SK-N-SH (cell line): ENCODE results near the gene ATP6V1G2. TPM values are rescaled to one million over a fixed set of nuclear protein-coding genes. Genes with fewer than 3 reads are reported as not detected.

Source experiments
- CTCF ChIA-PET: fragments of 300-600, 350-600 bp; formaldehyde crosslinking; extraction: SDS; loops from one replicate; lab custom pipeline; 2021; lab: Yijun Ruan, JAX
- POLR2A ChIA-PET: fragments of 350-600 bp; sonication (Branson Sonifier 250); formaldehyde crosslinking; extraction: SDS; loops from one replicate; lab custom pipeline; 2020; ENCODE audit warnings: antibody characterized with exemption, inconsistent platforms; lab: Yijun Ruan, JAX
- DNase-seq: peaks from one replicate; pipeline ENCODE4 v3.0.0; 2012
- H2AFZ ChIP-seq: fragments of 200-600 bp; sonication (generic); 2 replicates; pipeline ENCODE4 v1.8.1; 2016; ENCODE audit warnings: antibody characterized with exemption, mild to moderate bottlenecking, low read depth
- H3F3A ChIP-seq: fragments of 200-600 bp; sonication (generic); replicated peaks from 2 replicates; pipeline ENCODE3; 2016; ENCODE audit warnings: antibody characterized with exemption, mild to moderate bottlenecking; ENCODE audit not compliant: insufficient read depth
- H3K27ac ChIP-seq, 2 experiments: fragments of 200-500 bp in 1 of 2; fragments of 200-600 bp in 1 of 2; sonication (Bioruptor generic) in 1 of 2; sonication (generic), shearing (Covaris generic) in 1 of 2; 2 replicates each; pipeline versions ENCODE4 v1.5.1 to v1.6.1; 2014 to 2016; ENCODE audit warnings: low read depth in 2 of 2, inconsistent platforms in 1 of 2, low read length in 1 of 2, mild to moderate bottlenecking in 1 of 2, mixed read lengths in 1 of 2
- H3K27me3 ChIP-seq: fragments of 200-600 bp; sonication (generic), shearing (Covaris generic); 2 replicates; pipeline ENCODE4 v1.6.1; 2016; ENCODE audit warnings: mixed run types; ENCODE audit not compliant: insufficient read depth
- H3K36me3 ChIP-seq, 2 experiments: fragments of 200-500 bp in 1 of 2; fragments of 200-600 bp in 1 of 2; sonication (Bioruptor generic) in 1 of 2; sonication (generic) in 1 of 2; replicated peaks in 1 of 2; 2 replicates each; pipeline versions ENCODE3 to v1.5.1; 2014 to 2016; ENCODE audit warnings: low read length in 1 of 2, mild to moderate bottlenecking in 1 of 2; ENCODE audit not compliant: insufficient read depth in 2 of 2, control insufficient read depth in 1 of 2
- H3K4me1 ChIP-seq, 2 experiments: fragments of 200-500 bp in 1 of 2; fragments of 200-600 bp in 1 of 2; sonication (Bioruptor generic) in 1 of 2; sonication (generic), shearing (Covaris generic) in 1 of 2; 2 replicates each; pipeline versions ENCODE4 v1.5.1 to v1.6.1; 2014 to 2016; ENCODE audit warnings: low read depth in 1 of 2, low read length in 1 of 2, mixed run types in 1 of 2; ENCODE audit not compliant: insufficient read depth in 2 of 2, control insufficient read depth in 1 of 2
- H3K4me2 ChIP-seq: fragments of 200-600 bp; sonication (generic), shearing (Covaris generic); 2 replicates; pipeline ENCODE4 v1.6.1; 2017; ENCODE audit warnings: mixed run types
- H3K4me3 ChIP-seq, 2 experiments: fragments of 200-500 bp in 1 of 2; fragments of 200-600 bp in 1 of 2; sonication (Bioruptor generic) in 1 of 2; sonication (generic), shearing (Covaris generic) in 1 of 2; 2 replicates each; pipeline versions ENCODE4 v1.5.1 to v1.8.1; 2014 to 2016; ENCODE audit warnings: low read depth in 2 of 2, inconsistent platforms in 1 of 2, low read length in 1 of 2, mild to moderate bottlenecking in 1 of 2, mixed read lengths in 1 of 2, moderate library complexity in 1 of 2
- H3K79me2 ChIP-seq: fragments of 200-600 bp; sonication (generic); 2 replicates; pipeline ENCODE4 v1.8.1; 2017; ENCODE audit warnings: mild to moderate bottlenecking; ENCODE audit not compliant: insufficient read depth
- H3K9ac ChIP-seq: fragments of 200-600 bp; sonication (generic); 2 replicates; pipeline ENCODE4 v1.6.1; 2017; ENCODE audit warnings: mixed run types
- H3K9me2 ChIP-seq: fragments of 200-600 bp; sonication (generic); 2 replicates; pipeline ENCODE4 v1.6.1; 2017; ENCODE audit warnings: mixed run types
- H3K9me3 ChIP-seq: fragments of 200-600 bp; sonication (generic); 2 replicates; pipeline ENCODE4 v1.6.1; 2017; ENCODE audit warnings: mixed run types, mild to moderate bottlenecking, moderate library complexity
- H4K20me1 ChIP-seq: fragments of 200-600 bp; sonication (generic); 2 replicates; pipeline ENCODE4 v1.6.1; 2017; ENCODE audit warnings: mild to moderate bottlenecking, mixed run types; ENCODE audit not compliant: insufficient read depth
- CHD2 ChIP-seq: fragments of 150-350 bp; IDR thresholded peaks from 2 replicates; pipeline ENCODE4 v1.6.1; 2018; ENCODE audit warnings: low read length; ENCODE audit not compliant: partially characterized antibody
- ELF1 ChIP-seq: IDR thresholded peaks from 2 replicates; pipeline ENCODE4 v1.4.0; 2012
- EP300 ChIP-seq, 2 experiments: IDR thresholded peaks; 2 replicates each; pipeline versions ENCODE4 v1.4.0 to v1.6.1; 2012; ENCODE audit warnings: borderline replicate concordance in 1 of 2, low read depth in 1 of 2, low read length in 1 of 2
- EZH2phosphoT487 ChIP-seq: fragments of 200-600 bp; sonication (generic); IDR thresholded peaks from 2 replicates; pipeline ENCODE4 v1.6.1; 2017; ENCODE audit warnings: low read depth, mixed run types, mild to moderate bottlenecking, antibody characterized with exemption, moderate library complexity, borderline replicate concordance
- FOSL2 ChIP-seq: IDR thresholded peaks from 2 replicates; pipeline ENCODE4 v1.4.0; 2012; ENCODE audit warnings: low read depth, mild to moderate bottlenecking, moderate library complexity, borderline replicate concordance
- FOXM1 ChIP-seq: IDR thresholded peaks from 2 replicates; pipeline ENCODE4 v1.4.0; 2012; ENCODE audit warnings: low read depth, mild to moderate bottlenecking
- GABPA ChIP-seq: IDR thresholded peaks from 2 replicates; pipeline ENCODE4 v1.4.0; 2012; ENCODE audit warnings: low read depth, mild to moderate bottlenecking
- JUND ChIP-seq: IDR thresholded peaks from 2 replicates; pipeline ENCODE4 v1.4.0; 2012
- RCOR1 ChIP-seq: fragments of 150-350 bp; IDR thresholded peaks from 2 replicates; pipeline ENCODE4 v1.6.1; 2017; ENCODE audit warnings: antibody characterized with exemption, low read length
- RFX5 ChIP-seq: IDR thresholded peaks from 2 replicates; pipeline ENCODE4 v1.6.1; 2012; ENCODE audit warnings: mild to moderate bottlenecking, improper control_type of control experiment, low read length
- RXRA ChIP-seq: IDR thresholded peaks from 2 replicates; pipeline ENCODE4 v1.4.0; 2012; ENCODE audit warnings: low read depth, mild to moderate bottlenecking, borderline replicate concordance
- SIN3A ChIP-seq: IDR thresholded peaks from 2 replicates; pipeline ENCODE4 v1.6.1; 2012; ENCODE audit warnings: low read depth, mild to moderate bottlenecking, low read length, moderate library complexity, borderline replicate concordance
- SMC3 ChIP-seq: IDR thresholded peaks from 2 replicates; pipeline ENCODE4 v1.6.1; 2012; ENCODE audit warnings: low read depth, low read length, improper control_type of control experiment
- TAF1 ChIP-seq: IDR thresholded peaks from 2 replicates; pipeline ENCODE4 v1.6.1; 2012; ENCODE audit warnings: low read depth, mild to moderate bottlenecking, low read length, moderate library complexity, borderline replicate concordance
- TCF12 ChIP-seq: IDR thresholded peaks from 2 replicates; pipeline ENCODE4 v1.4.0; 2012
- TEAD4 ChIP-seq: IDR thresholded peaks from 2 replicates; pipeline ENCODE4 v1.4.0; 2012; ENCODE audit warnings: mild to moderate bottlenecking, borderline replicate concordance; ENCODE audit not compliant: insufficient read depth
- YY1 ChIP-seq: IDR thresholded peaks from 2 replicates; pipeline ENCODE4 v1.4.0; 2012; ENCODE audit warnings: low read depth, mild to moderate bottlenecking
- WGBS: methylation state at CpG from one replicate; pipeline ENCODE4 v1.1.6; 2017; ENCODE audit warnings: low lambda C conversion rate; 5-methylcytosine and 5-hydroxymethylcytosine counted together
- polyA plus RNA-seq, 3 experiments: library from polyadenylated mRNA; depleted of rRNA; stranded (reverse); fragments of >200 nt; gene quantifications; 2 replicates each; pipeline ENCODE4 v1.2.3, GENCODE V29; 2012
- TF ChIP-seq, protein P1 (sequence below): fragments of 150-350 bp; IDR thresholded peaks from 2 replicates; pipeline ENCODE4 v1.6.1; 2017; ENCODE audit warnings: antibody characterized with exemption, low read length, low read depth, borderline replicate concordance
- TF ChIP-seq, protein P2 (sequence below): fragments of 150-350 bp; IDR thresholded peaks from 2 replicates; pipeline ENCODE4 v1.6.1; 2016; ENCODE audit warnings: mild to moderate bottlenecking, low read depth, low read length
- TF ChIP-seq, protein P3 (sequence below): IDR thresholded peaks from 2 replicates; pipeline ENCODE4 v1.4.0; 2012; ENCODE audit warnings: low read depth, borderline replicate concordance
- TF ChIP-seq, protein P4 (sequence below): fragments of 200-600 bp; sonication (generic); IDR thresholded peaks from 2 replicates; pipeline ENCODE4 v1.6.1; 2017; ENCODE audit warnings: antibody characterized with exemption, mild to moderate bottlenecking, moderate library complexity

Gene ATP6V1G2
- polyA plus RNA-seq, 1 of the 3 experiments (the other 2 are of a cell fraction): 13.6 TPM

DNA sequence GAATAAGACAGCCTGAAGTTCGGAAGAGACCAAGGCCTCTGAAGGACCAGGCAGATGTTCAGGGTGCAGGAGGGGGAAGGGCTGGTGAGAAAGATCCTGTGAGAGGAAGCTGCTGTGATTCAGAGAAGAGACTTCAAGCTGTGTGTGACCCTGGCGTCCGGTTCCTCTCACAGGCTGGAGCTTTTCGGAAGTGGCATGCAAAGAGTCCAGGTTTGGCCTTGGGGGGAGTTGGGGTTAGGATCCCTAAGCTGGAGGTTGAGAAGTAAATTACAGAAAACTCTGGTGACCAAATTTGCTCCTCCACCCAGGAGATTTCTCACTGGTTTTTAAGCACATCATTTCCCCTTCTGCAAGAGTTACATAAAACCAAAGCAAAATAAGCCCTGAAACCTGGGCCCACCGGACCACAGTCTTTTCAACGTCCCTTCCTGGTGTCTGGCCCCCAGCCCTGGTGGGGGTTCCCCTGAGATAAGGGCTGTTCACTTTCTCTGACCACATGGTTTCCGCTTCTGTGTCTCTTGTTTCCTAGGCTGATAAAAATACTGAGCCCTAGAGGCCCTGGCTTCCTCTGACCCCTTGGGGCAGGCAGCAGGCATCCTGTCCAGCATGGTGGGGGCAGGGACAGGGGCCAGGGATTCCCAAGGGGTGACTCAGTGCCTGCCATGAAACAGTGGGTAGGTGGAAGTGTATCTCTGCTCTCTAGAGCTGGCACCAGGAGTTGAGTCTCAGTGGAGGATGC is 13.7 kb upstream of the ATP6V1G2 start (continued):
- TF ChIP-seq, protein P1, sequence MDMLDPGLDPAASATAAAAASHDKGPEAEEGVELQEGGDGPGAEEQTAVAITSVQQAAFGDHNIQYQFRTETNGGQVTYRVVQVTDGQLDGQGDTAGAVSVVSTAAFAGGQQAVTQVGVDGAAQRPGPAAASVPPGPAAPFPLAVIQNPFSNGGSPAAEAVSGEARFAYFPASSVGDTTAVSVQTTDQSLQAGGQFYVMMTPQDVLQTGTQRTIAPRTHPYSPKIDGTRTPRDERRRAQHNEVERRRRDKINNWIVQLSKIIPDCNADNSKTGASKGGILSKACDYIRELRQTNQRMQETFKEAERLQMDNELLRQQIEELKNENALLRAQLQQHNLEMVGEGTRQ: no peak
- TF ChIP-seq TEAD4 (peak; percentile 77), CHD2 (no peak), JUND (peak; percentile 88), GABPA (peak; percentile 29; the same call in 1 of the 2 replicates), RFX5 (no peak), RCOR1 (no peak), TAF1 (no peak), YY1 (no peak), TCF12 (peak; percentile 59), FOXM1 (no peak)
- TF ChIP-seq, protein P2, sequence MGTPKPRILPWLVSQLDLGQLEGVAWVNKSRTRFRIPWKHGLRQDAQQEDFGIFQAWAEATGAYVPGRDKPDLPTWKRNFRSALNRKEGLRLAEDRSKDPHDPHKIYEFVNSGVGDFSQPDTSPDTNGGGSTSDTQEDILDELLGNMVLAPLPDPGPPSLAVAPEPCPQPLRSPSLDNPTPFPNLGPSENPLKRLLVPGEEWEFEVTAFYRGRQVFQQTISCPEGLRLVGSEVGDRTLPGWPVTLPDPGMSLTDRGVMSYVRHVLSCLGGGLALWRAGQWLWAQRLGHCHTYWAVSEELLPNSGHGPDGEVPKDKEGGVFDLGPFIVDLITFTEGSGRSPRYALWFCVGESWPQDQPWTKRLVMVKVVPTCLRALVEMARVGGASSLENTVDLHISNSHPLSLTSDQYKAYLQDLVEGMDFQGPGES: no peak

DNA sequence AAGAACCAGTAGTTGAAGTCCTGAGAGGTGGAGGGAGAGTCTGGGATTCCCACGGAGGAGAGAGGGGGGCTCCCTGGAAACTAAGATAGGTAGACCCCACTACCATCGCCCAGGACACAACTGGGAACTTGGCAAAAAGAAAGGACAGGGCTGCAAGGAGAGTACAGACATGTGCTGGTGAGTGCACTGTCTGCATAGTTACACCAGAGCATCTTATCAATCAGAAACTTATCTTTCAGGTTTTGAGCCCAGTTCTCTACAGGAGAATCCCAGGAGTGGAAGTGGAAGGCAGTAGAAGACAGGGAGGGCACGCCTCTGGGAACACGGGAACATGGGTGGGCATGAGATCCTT is 13.2 kb upstream of the ATP6V1G2 start:
- no peaks in the 10 kb centered on the region for H4K20me1 ChIP-seq
- no peak overlapping the region; the same call in 1 of the 2 replicates for H3K9ac ChIP-seq
- DNase-seq: no peak
- no peak overlapping the region for H3K4me3 ChIP-seq
- H3K4me2 ChIP-seq: peak overlapping the region; percentile 66; the same call in 1 of the 2 replicates
- H3K9me2 ChIP-seq: no peaks in the 10 kb centered on the region
- no peaks in the 10 kb centered on the region for H3K27me3 ChIP-seq
- ChIA-PET CTCF (interaction anchor here (1.5 to 5.7 kb wide), 3 partner anchors 11 to 39 kb away, joined by 3 to 29 read pairs (median 5); partner anchors contain the start of gene LTB), POLR2A (interaction anchor here (0.9 kb wide), 1 partner anchor 9 kb away, joined by 3 read pairs; no protein-coding TSS in a partner anchor)
- H2AFZ ChIP-seq: no peak overlapping the region
- peak overlapping the region in 1 of 2 experiments; percentile 77; a peak in 2 of 4 replicates for H3K27ac ChIP-seq
- TF ChIP-seq JUND (no peak), RXRA (no peak), FOXM1 (no peak), EZH2phosphoT487 (no peak), TEAD4 (no peak), SIN3A (no peak), EP300 (IDR thresholded peaks at IDR 0.05; ENCODE audit: borderline replicate concordance in 1 of 2, low read depth in 1 of 2, low read length in 1 of 2) (no peak), SMC3 (no peak), ELF1 (no peak), YY1 (no peak), FOSL2 (no peak)
- TF ChIP-seq, protein P2: no peak
- TF ChIP-seq, protein P3, sequence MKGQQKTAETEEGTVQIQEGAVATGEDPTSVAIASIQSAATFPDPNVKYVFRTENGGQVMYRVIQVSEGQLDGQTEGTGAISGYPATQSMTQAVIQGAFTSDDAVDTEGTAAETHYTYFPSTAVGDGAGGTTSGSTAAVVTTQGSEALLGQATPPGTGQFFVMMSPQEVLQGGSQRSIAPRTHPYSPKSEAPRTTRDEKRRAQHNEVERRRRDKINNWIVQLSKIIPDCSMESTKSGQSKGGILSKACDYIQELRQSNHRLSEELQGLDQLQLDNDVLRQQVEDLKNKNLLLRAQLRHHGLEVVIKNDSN: no peak
- TF ChIP-seq, protein P4, sequence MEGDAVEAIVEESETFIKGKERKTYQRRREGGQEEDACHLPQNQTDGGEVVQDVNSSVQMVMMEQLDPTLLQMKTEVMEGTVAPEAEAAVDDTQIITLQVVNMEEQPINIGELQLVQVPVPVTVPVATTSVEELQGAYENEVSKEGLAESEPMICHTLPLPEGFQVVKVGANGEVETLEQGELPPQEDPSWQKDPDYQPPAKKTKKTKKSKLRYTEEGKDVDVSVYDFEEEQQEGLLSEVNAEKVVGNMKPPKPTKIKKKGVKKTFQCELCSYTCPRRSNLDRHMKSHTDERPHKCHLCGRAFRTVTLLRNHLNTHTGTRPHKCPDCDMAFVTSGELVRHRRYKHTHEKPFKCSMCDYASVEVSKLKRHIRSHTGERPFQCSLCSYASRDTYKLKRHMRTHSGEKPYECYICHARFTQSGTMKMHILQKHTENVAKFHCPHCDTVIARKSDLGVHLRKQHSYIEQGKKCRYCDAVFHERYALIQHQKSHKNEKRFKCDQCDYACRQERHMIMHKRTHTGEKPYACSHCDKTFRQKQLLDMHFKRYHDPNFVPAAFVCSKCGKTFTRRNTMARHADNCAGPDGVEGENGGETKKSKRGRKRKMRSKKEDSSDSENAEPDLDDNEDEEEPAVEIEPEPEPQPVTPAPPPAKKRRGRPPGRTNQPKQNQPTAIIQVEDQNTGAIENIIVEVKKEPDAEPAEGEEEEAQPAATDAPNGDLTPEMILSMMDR: no peak
- H3K9me3 ChIP-seq: no peaks in the 10 kb centered on the region
- peaks cover 13% of the 10 kb centered on the region; the same call in 1 of the 2 replicates for H3K79me2 ChIP-seq
- H3K4me1 ChIP-seq: peaks cover 0 to 20% of the 10 kb centered on the region in 2 experiments; a peak in 3 of 4 replicates
- 80% methylated on average over 4 of the region's 4 CpGs for WGBS
- peaks cover 33% of the 10 kb centered on the region for H3F3A ChIP-seq
- H3K36me3 ChIP-seq: peaks cover 16 to 28% of the 10 kb centered on the region in 2 experiments
